ENCODE measurements around the gene BTBD9. TPM values are rescaled to one million over a fixed set of nuclear protein-coding genes. Genes with fewer than 3 reads are reported as not detected.

BTBD9 gene
- total and polyA plus RNA-seq, 9 of the 15 experiments (the other 6 are each of a cell fraction or from before 2014, with no cell fraction given) = 0.08 to 1.6 (median 0.58) TPM

GRCh38 chr6:38417521-38417920 lies 222.2 kb downstream of the BTBD9 start (continued):
- TF ChIP-seq CBFA2T2 (conservative IDR thresholded peaks at IDR 0.05) (no peak), TAF7 (tag; IDR thresholded peaks at IDR 0.05) (no peak), PHF20 (IDR thresholded peaks at IDR 0.05; ENCODE audit: partially characterized antibody) (no peak), CBX2 (IDR thresholded peaks at IDR 0.05; ENCODE audit: insufficient read depth, low read length, poor library complexity, severe bottlenecking) (no peak), SLC30A9 (CRISPR knock-in tag; IDR thresholded peaks at IDR 0.05) (no peak), ZKSCAN1 (IDR thresholded peaks at IDR 0.05; ENCODE audit: low read depth, low read length) (no peak)

- no peak overlapping the region for H2AFZ ChIP-seq (ENCODE audit: low read depth, low read length)
- ATAC-seq = no peak
- no peaks in the 10 kb centered on the region for H3K9me1 ChIP-seq (ENCODE audit: control insufficient read depth, insufficient read depth, low read length)
- no peak overlapping the region for H3K4me3 ChIP-seq
- POLR2A ChIA-PET = interaction anchor here (0.6 to 1.4 kb wide), 2 partner anchors 10 to 56 kb away, joined by 3 read pairs; no protein-coding TSS in a partner anchor
- in situ Hi-C loops (cut with MboI) (no loop called here), intact Hi-C loops (cut with micrococcal nuclease) (no loop called here)
- no peak overlapping the region for H3K27ac ChIP-seq (ENCODE audit: extremely low read depth, low read depth, low read length)
- CTCF ChIA-PET (ENCODE audit: low intra/inter-chr PET ratio) = no interaction called here
- TF ChIP-seq ZNF224 (CRISPR knock-in tag; IDR thresholded peaks at IDR 0.05) (no peak), NFXL1 (CRISPR knock-in tag; IDR thresholded peaks at IDR 0.05) (no peak)
- TF ChIP-seq, protein P1, sequence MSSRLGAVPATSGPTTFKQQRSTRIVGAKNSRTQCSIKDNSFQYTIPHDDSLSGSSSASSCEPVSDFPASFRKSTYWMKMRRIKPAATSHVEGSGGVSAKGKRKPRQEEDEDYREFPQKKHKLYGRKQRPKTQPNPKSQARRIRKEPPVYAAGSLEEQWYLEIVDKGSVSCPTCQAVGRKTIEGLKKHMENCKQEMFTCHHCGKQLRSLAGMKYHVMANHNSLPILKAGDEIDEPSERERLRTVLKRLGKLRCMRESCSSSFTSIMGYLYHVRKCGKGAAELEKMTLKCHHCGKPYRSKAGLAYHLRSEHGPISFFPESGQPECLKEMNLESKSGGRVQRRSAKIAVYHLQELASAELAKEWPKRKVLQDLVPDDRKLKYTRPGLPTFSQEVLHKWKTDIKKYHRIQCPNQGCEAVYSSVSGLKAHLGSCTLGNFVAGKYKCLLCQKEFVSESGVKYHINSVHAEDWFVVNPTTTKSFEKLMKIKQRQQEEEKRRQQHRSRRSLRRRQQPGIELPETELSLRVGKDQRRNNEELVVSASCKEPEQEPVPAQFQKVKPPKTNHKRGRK (tag; IDR thresholded peaks at IDR 0.05) = no peak
- no peak overlapping the region for H3K9ac ChIP-seq (ENCODE audit: insufficient read depth in 1 of 2, low read depth in 2 of 2, low read length in 2 of 2)
- no peaks in the 10 kb centered on the region for H4K20me1 ChIP-seq (replicated peaks; ENCODE audit: control insufficient read depth, insufficient read depth, low read length)
- no peaks in the 10 kb centered on the region for H3K9me3 ChIP-seq (replicated peaks; ENCODE audit: control insufficient read depth, insufficient read depth, low read depth, low read length)
- no TSS peak for BruUV-seq (replicated peaks)
- 0% methylated on average over 5 of the region's 5 CpGs for WGBS (ENCODE audit: insufficient coverage, low coverage, missing lambda C conversion rate)
- no peaks in the 10 kb centered on the region for H3K4me1 ChIP-seq (replicated peaks in 1 of 2; ENCODE audit: control insufficient read depth in 2 of 2, insufficient read depth in 2 of 2, low read length in 2 of 2)
- no peak for FAIRE-seq
- no peak for DNase-seq (ENCODE audit: extremely low read depth in 1 of 4, low spot score in 3 of 4)
- H3K79me2 ChIP-seq (ENCODE audit: control insufficient read depth, insufficient read depth, low read length) = no peaks in the 10 kb centered on the region
- H3K4me2 ChIP-seq (ENCODE audit: insufficient read depth, low read length) = no peak overlapping the region
- H3K36me3 ChIP-seq (ENCODE audit: control insufficient read depth, insufficient read depth, low read length) = no peaks in the 10 kb centered on the region
- H3K27me3 ChIP-seq (ENCODE audit: control insufficient read depth in 2 of 2, insufficient read depth in 2 of 2, low read length in 2 of 2) = peaks cover 5 to 6% of the 10 kb centered on the region in 2 experiments; a peak in 2 of 5 replicates
Measured at GRCh38 chr6:38415231-38416005, 224.3 kb downstream of the BTBD9 start.
